ENCODE data around the gene SERINC3. TPM values are rescaled to one million over a fixed set of nuclear protein-coding genes. Genes with fewer than 3 reads are reported as not detected.

SERINC3 gene
- total and polyA plus RNA-seq, 2 of the 8 experiments (the other 6 are each of a cell fraction or from before 2014, with no cell fraction given): 47.2 to 66.0 TPM

DNA sequence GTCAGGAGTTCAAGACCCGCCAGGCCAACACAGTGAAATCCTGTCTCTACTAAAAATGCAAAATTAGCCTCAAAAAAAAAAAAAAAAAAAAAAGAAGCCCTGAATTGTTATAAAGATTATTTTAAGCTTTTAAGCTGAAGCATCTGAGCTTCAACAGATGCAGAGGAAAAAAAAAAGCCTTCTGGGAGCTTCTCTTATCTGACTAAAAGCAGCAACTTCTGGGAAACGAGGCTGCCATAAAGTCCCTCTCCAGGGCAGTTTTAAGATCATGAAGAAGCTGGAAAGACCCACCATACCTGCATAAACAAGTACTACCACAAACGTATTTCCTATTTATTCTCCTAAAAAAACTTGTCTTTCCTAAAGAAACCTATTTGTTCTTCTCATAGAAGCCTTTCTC, 3.6 kb downstream of the SERINC3 start (continued):
- no peak for TF ChIP-seq RNF2 (IDR thresholded peaks at IDR 0.05; ENCODE audit: borderline replicate concordance, low read depth, low read length, missing control alignments, poor library complexity, severe bottlenecking)
- no peak for TF ChIP-seq POU5F1 (IDR thresholded peaks at IDR 0.05; ENCODE audit: low read depth, low read length)
- no peak for TF ChIP-seq YY1 (IDR thresholded peaks at IDR 0.05; ENCODE audit: low read depth, low read length)
- TF ChIP-seq, protein P1, sequence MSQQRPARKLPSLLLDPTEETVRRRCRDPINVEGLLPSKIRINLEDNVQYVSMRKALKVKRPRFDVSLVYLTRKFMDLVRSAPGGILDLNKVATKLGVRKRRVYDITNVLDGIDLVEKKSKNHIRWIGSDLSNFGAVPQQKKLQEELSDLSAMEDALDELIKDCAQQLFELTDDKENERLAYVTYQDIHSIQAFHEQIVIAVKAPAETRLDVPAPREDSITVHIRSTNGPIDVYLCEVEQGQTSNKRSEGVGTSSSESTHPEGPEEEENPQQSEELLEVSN (IDR thresholded peaks at IDR 0.05): no peak
